G401.6 (cell line): Measurements from ENCODE around the gene SLC4A11.
"Not testable (repeated sequence)": the region's sequence is repeated elsewhere in the genome, so short reads cannot be mapped to it uniquely, and the experiment has no call there.

Experiments
- FAIRE-seq: peaks from 2 replicates; lab custom pipeline; 2012; peaks lifted over from hg19 to GRCh38; lab: Jason Lieb, UNC

Gene SLC4A11

DNA sequence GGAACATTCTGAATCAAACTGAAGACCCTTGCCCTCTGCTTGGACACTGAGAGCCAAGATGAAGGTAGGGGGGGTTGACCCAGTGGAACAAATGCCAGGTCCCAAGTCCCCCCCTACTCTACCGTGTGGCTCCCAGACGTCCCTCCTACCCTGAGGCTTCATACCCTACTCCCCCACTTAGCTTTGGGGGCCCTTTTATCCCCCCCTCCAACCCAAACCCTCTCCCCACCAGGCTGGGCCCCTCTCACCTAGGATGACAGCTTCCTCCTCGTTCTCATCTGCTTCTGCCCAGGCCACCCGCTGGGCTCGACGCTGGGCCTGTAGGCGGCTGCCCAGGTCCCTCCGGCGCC is 36.0 kb downstream of the SLC4A11 start:
- FAIRE-seq: no peak

DNA sequence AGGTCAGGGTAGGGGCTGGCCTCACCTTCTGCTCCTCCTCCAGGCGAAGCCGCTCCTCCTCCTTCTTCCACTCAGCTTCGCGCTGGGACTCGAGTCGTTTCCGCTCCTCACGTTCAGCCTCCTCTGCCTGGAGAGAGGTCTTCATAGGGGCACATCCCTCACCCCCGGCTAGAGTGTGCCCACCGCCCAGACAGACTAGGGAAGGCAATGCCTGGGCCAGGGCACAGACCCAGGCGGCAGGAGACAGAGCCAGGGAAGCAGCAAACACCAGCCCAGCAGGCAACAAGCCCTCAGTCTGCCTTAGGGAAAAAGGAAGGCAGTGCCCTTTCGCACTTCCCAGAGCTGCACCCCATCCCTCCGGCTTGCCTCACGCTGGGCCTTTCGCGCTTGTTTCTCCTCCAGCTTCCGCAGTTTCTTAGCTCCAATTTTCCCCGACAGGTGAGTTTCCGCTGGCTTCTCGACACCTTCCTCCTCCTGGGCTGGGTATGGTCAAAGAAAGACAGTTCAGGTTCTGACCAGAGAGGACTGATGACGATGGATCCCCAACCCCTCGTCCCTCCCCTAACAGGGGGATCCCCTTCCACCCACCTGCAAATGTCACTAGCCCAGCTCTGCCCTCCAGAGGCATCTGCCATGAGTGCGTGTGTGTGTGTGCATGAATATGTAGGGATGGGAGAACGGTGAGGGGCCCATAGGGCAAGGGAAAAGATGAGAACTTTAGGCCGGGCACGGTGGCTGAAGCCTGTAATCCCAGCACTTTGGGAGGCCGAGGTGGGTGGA is 38.8 kb downstream of the SLC4A11 start:
- FAIRE-seq: no peak

DNA sequence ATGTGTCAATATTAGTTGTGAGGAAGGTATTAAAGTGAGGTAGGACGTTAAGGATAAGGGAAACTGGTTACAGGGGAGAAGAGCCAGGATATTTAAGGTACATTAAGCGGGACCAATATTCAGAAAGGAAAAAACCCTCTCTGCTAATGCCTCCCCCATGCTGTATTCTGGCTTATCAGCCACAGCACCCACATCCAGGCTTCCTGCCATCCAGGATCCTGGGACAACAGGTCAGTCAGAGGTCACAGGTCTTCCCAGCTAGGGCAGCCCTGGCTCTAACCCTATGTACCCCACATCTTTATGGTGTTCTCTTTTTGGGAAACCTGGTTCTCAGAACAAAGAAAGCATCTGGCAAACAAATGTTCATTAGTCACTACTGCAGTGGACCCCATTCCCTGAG is 39.8 kb downstream of the SLC4A11 start:
- no peak for FAIRE-seq

DNA sequence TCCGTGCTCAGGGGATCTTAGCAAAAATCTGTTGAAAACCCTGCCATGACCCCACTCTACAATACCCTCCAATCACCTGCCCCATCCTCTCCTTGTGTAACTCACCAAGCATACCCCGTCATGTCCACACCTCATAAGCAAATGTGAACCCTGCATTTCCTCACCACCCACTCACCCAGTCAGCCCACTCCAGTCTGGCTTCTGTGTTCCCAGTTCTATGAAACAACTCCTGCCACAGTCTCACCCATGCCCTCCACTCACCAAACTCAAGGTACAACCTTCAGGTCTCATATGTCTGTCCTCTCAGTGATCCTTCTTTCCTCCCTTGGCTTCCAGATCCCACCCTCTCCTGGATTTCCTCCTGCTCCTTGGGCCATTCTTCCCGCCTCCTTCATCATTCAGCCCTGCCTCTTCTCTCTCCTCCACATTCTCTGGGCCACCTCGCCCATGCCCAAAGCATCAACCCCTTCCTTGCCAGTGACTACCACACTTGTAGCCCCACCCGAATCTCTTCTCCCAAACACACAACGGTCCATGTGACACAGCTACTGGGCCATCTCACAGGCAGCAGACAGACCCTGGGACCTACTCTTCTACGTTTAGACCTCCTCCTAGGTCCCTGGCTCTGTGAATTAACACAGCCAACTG is 43.3 kb downstream of the SLC4A11 start:
- no peak for FAIRE-seq

DNA sequence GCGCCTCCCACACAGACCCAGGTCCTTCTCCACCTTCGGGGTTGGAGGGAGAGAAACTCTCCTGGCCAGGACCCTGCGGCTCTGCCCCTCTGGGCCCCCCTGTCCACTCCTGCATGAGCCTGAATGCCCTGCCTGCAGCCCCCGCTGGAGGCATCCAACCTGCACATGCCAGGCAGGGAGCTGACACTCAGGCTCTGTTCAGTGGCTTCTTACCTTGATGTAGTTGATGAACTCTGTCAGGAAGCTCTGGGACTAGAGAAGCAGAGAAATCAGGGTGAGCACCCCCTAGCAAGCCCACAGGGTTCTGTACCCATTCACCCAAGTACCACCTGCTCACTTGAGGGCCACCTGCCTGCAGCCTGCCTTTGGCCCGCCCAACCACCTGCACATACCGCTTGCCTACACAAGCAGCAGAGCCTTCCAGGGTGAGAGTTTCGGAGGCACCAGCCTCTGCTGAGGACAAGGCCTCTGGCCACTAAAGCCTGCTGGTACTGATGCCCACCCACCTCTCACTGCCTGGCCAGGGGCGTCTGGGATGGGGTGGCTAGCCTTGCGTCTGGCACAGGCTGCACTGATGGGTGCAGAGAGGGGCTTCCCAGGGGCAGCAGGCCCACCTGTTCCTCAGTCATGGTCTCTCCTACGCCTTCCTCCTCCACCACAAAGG is 44.2 kb downstream of the SLC4A11 start:
- no peak for FAIRE-seq

DNA sequence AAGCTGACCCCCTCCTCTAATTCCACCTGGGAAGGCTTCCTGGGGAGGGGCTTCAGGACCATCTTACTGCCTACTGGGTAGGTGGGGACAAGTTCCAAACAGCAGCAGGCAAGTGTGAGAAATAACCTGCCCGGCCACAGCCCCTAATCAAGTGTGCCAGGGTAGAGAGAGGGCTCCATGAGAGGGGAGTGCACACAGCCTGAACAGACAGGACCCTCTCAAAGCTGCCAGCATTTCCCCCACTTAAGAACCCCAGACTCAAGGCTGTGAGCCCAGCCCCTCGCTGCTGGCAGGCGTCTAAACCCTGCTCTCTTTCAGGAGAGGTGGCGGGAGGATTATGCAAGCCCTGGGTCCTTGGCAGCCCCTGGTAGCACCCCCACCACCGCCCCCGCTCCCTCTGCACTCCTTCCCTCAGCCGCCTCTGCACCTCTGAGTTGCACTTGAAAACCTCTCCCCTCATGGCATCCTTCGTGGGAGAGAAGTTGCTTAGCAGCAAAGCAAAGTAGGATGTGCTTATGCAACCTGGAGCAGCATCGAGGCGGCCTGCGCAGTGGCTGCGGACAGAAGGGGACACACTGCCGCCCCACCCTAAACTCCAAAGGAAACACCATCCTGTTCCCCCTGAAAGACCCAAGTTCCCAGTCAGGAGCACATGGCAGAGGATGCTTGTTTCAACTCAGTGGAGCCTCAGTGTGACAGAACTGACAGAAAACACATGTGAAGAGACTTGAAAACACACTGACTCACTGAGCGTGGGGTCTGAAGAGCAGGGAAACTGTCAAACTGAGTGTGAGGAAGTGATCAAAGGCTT is 45.0 kb downstream of the SLC4A11 start:
- FAIRE-seq: no peak

DNA sequence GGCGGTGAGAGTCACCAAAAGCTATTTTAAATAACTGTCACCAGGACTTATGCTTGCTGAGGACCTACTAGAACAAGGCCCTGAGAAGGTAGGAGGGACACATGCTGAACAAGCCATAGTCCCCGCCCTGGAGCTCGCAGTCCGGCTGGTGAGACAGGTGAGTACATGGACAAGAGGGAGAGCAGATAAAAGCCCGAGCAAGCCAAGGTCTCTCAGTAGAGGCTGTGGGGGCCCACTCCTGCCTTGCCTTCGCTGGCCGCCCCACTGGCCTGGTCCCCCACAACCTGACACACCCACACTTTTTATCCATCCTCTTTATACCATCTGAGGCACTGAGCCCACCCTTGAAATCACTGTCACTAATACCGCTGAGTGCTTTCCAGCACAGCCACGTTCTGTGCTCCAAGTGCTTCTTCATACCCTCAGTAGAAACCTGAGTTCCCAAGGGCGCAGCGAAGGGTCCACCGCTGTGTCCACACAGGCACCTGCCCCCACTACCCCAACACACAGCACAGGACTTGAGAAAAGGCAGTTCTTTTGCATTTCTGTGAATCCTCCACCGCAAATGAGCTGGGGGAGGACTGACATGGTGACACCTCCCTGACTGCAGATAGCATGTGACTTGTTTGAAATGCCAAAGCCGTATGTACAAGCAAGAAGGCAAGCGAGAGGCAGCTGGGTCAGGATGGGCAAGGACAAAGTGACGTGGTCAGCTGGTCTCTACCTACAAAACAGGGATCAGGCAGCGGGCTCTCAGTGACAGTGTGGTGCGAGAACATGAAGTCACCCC is 46.6 kb downstream of the SLC4A11 start:
- no peak for FAIRE-seq

DNA sequence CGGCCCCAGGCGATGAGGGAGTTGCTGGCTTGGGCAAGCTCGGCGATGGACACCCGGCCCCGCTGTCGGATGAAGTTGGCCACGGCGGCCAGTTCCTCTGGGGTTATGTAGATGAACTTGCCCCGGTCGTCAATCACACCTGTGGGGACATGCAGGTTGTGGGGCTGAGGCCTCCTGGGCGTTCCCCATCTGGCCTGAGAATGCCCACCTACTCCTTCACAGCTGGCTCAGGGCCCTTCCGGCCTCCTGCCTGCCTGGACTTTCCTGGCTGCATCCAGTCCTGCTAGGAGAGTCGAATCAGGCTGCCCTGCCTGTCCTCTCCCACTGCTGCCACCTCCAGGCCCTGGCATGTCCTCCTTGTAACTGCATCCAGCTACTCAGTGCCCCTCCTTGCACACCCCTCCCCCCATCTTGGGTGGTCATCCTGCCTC is 48.3 kb downstream of the SLC4A11 start:
- FAIRE-seq: no peak

DNA sequence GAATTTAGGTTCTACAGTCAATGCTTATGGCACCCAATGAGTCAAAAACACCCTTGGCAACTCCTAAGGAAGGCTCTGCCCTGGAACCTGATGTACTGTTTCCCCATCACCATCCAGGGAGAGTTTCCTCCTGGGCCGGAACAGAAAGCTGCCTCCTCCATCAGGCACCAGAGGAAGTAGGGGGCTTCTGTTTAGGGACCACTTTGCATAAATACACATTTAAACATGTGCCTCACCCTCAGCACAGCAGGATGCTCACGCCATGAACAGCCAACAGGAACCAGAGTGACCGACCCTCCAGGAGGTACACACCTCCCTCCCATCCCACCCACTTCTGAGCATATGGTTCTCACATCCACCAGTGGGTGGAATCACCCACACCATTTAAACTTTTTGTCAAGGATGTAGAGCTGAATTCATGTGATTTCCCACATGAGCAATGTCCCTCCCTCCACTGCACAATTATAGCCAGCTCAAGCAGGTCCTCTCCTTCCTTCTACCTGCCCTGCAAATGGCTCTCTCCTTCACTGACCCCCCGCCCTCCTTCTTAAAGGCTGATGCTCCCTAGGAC is 49.3 kb downstream of the SLC4A11 start:
- FAIRE-seq: no peak

DNA sequence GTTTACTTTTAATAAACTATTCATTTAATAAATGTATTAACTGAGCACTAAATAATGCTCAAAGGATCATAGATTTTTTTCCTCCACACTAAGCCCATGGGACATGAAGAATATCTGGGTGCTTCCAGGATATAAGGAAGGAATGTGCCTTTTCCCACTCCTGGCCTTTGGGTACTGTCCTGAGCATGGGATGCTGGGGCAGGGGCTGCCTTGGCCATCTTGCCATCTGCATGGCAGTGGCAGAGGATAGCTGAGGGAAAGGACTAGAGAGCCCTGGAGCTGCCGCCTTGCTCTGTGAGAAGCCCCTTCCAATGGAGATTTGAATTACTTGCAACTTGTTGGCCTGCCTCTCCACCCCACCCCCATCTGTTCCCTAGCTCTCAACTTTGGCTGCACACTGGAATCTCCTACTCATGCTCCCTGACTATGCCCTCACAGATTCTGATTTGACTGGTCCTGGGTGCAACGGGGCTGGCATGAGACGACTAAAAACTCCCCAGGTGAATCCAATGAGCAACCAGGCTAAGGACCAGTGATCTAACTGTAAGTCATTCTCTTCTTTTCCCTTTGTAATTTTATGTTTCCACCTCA is 50.1 kb downstream of the SLC4A11 start:
- FAIRE-seq: no peak

DNA sequence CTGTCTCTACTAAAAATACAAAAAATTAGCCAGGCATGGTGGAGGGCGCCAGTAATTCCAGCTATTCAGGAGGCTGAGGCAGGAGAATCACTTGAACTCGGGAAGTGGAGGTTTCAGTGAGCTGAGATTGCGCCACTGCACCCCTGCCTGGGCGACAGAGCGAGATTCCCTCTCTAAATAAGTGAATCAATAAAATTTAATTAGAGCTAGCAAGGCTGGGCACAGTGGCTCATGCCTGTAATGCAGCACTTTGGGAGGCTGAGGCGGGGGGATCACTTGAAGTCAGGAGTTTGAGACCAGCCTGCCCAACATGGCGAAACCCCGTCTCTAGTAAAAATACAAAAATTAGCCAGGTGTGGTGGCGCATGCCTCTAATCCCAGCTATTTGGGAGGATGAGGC is 51.1 kb downstream of the SLC4A11 start:
- FAIRE-seq: not testable (repeated sequence)

DNA sequence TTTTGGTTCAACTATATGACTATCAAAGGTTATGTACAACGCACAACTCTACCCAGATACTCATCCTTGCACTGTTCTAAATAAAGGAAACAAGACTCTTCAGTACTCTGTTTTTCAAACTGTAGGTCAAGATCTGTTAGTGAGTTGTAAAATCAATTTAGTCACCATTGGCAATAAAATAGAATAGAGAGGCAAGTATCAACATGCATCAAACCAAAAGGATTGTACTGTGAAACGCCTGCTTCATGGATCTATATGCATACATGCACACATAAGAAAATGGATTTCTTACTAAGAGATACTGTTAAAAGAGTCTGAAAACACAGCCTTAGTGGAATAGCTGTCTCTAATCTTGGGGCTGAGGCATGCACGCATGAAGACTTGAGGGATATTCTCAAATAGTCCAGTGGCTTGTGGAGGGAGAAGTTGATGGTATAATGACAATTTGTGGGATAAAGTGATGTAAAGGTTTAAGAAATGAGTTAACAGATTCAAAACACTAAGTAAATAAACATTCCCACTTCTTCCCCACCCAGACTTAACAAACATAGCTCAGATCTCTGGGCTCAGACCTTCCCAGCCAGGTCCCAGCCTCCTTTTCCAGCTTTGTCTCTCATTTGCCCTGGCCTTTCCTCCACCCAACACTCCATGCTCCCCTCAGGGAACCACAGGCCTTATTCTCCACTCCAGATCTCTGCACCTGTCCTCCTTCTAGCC is 54.9 kb downstream of the SLC4A11 start:
- no peak for FAIRE-seq

DNA sequence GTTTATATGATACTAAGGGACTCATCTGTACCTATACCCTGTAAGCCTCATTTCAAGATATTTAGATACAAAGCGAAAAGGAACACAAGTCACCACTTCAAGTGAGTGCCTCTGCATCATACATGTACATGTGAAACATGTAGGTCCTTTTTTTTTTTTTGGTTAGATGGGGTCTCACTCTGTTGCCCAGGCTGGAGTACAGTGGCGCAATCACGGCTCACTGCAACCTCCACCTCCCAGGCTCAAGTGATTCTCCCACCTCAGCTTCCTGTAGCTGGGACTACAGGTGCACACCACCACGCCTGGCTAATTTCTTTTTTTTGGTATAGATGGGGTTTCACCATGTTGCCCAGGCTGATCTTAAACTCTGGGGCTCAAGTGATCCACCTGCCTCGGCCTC is 56.6 kb downstream of the SLC4A11 start:
- not testable (repeated sequence) for FAIRE-seq

DNA sequence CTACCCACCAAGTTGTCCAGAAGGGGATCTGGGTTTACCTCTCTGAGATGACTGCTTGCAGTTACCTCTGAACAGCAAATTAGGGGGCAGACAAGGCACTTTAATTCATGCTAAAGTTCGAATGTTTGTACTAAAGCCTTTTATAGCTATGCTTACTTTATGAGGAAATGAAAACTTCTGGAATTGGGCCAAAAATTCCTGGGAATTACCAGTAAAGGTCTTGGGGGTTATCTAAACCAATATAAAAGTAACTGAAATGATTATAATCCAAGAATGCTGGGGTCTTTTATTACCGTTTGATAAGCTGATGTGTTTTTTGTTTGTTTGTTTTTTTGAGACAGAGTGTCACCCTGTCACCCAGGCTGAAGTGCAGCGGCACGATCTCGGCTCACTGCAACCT is 57.7 kb downstream of the SLC4A11 start:
- FAIRE-seq: no peak

DNA sequence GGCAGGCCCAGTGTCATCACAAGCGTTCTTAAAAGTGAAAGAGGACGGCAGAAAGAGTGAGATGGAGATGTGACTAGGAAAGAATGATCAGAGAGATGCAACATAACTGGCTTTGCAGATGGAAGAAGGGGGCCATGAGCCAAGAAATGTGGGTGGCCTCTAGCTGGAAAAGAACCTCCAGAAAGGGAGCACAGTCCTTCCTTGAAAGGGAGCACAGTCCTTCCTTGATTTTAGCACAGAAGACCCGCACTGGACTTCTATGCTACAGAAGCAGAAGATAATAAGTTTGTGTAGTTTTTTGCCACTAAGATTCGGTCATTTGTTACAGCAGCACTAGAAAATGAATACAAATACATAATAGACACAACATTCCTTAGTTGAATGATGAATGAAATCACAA is 58.7 kb downstream of the SLC4A11 start:
- FAIRE-seq: no peak

DNA sequence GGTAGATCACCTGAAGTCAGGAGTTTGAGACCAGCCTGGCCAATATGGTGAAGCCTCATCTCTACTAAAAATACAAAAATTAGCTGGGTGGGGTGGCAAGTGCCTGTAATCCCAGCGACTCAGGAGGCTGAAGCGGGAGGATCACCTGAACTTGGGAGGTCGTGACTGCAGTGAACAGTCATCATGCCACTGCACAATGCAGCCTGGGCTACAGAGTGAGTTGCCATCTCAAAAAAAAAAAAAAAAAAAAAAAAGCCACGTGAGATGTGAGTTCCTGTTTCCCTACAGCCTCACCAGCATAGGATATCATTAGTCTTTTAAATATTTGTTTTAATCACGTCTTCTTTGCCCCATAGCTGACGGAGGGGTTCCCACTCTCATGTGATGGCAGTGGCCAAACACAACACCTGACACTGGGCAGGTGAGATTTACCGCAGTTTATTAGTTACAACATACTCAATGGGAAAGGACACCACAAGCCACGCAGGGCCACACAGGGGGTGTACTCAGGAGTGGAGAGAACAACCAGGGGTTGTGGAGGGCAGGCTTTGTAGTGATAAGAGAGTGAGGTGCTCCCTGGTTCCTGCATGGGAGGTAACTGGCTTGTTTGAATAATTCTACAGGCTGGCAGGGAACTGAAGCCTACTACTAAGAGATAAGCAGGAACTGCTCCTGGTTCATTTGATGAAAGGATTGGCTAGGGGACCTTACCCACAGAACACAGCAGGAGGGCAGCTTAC is 61.1 kb downstream of the SLC4A11 start:
- FAIRE-seq: no peak
